HG03457 (cell line): ENCODE measurements around the gene RPL21.
"Not testable (repeated sequence)": the region's sequence is repeated elsewhere in the genome, so short reads cannot be mapped to it uniquely, and the experiment has no call there.

Experiments
- ATAC-seq: cut with Tn5 transposase; IDR thresholded peaks from one replicate; pipeline ENCODE4 v1.9.1; 2021; ENCODE audit warnings: moderate number of reproducible peaks; ENCODE audit not compliant: unreplicated experiment

The RPL21 gene

GRCh38 chr13:27283906-27284493 lies 32.6 kb downstream of the RPL21 start:
- ATAC-seq, result no peak

GRCh38 chr13:27288392-27288791 lies 37.0 kb downstream of the RPL21 start:
- ATAC-seq, result no peak

GRCh38 chr13:27289011-27289665 lies 37.8 kb downstream of the RPL21 start:
- ATAC-seq, result no peak

- ATAC-seq, result no peak
These were observed 39.4 kb downstream of the RPL21 start for GRCh38 chr13:27290715-27291114.

- ATAC-seq, result not testable (repeated sequence)
These were observed 40.6 kb downstream of the RPL21 start for GRCh38 chr13:27291967-27292366.

- ATAC-seq, result no peak
These were observed 41.8 kb downstream of the RPL21 start for GRCh38 chr13:27293076-27293691.

GRCh38 chr13:27293873-27294515 lies 42.6 kb downstream of the RPL21 start:
- ATAC-seq, result no peak

- no peak for ATAC-seq
These were observed 43.7 kb downstream of the RPL21 start for GRCh38 chr13:27295096-27295495.

- ATAC-seq, result no peak
These were observed 44.3 kb downstream of the RPL21 start for GRCh38 chr13:27295660-27296059.

- no peak for ATAC-seq
These were observed 45.1 kb downstream of the RPL21 start for GRCh38 chr13:27296496-27296895.

- no peak for ATAC-seq
These were observed 47.5 kb downstream of the RPL21 start for GRCh38 chr13:27298849-27299248.

GRCh38 chr13:27300406-27300805 lies 49.0 kb downstream of the RPL21 start:
- ATAC-seq, result not testable (repeated sequence)

- ATAC-seq, result no peak
These were observed 49.7 kb downstream of the RPL21 start for GRCh38 chr13:27300941-27301586.

GRCh38 chr13:27302643-27303262 lies 51.4 kb downstream of the RPL21 start:
- no peak for ATAC-seq

- ATAC-seq, result no peak
These were observed 52.7 kb downstream of the RPL21 start for GRCh38 chr13:27304099-27304498.

- ATAC-seq, result no peak
These were observed 53.3 kb downstream of the RPL21 start for GRCh38 chr13:27304611-27305010.
